ENCODE results near the gene XPNPEP1. TPM values are rescaled to one million over a fixed set of nuclear protein-coding genes. Genes with fewer than 3 reads are reported as not detected.

Gene XPNPEP1
- polyA plus RNA-seq, 3 donors: 32.1 to 62.1 (median 38.4) TPM

- Histone ChIP-seq H3K4me2 (replicated peaks; ENCODE audit: extremely low read depth, low read length, poor library complexity, severe bottlenecking) (no peak overlapping the region), H4K20me1 (ENCODE audit: insufficient read depth, low read length) (peaks cover 15% of the 10 kb centered on the region), H3K9me3 (replicated peaks in 1 of 2; ENCODE audit: control insufficient read depth in 1 of 2, insufficient read depth in 1 of 2, low read length in 2 of 2) (no peaks in the 10 kb centered on the region), H3K4me3 (replicated peaks in 1 of 3; ENCODE audit: low read depth in 2 of 3, low read length in 3 of 3) (no peak overlapping the region), H3K4me1 (ENCODE audit: control insufficient read depth in 1 of 2, insufficient read depth in 2 of 2, low read length in 2 of 2) (peaks cover 38 to 41% of the 10 kb centered on the region in 2 donors), H3K27ac (ENCODE audit: low read depth in 1 of 2, low read length in 2 of 2) (peak overlapping the region in 1 of 2 donors; percentile 65), H2AFZ (ENCODE audit: insufficient read depth, low read depth, low read length, poor library complexity, severe bottlenecking) (no peak overlapping the region), H3K9ac (ENCODE audit: insufficient read depth, low read length, poor library complexity, severe bottlenecking) (no peak overlapping the region), H3K36me3 (replicated peaks in 1 of 2; ENCODE audit: control insufficient read depth in 1 of 2, insufficient read depth in 2 of 2, low read length in 2 of 2) (peaks cover 16 to 54% of the 10 kb centered on the region in 2 donors), H3K27me3 (ENCODE audit: control insufficient read depth in 2 of 2, insufficient read depth in 2 of 2, low read length in 2 of 2) (no peaks in the 10 kb centered on the region), H3K79me2 (ENCODE audit: insufficient read depth, low read length) (peaks cover 83% of the 10 kb centered on the region)
- Mint-ChIP-seq H3K4me3 (no peak overlapping the region), H3K4me1 (peaks cover 57% of the 10 kb centered on the region), H3K9me3 (peaks cover 0 to 4% (median 0%) of the 10 kb centered on the region in 7 donors), H3K36me3 (peaks cover 52 to 57% of the 10 kb centered on the region in 2 donors), H3K27ac (peak overlapping the region in 6 of 7 donors; percentile 5 to 88 (median 28)), H3K27me3 (ENCODE audit: low read depth in 3 of 3) (peaks cover 0 to 1% (median 0%) of the 10 kb centered on the region in 3 donors)
- no peak for DNase-seq
- intact Hi-C loops (cut with micrococcal nuclease): no loop called here
- TF ChIP-seq, protein P1, sequence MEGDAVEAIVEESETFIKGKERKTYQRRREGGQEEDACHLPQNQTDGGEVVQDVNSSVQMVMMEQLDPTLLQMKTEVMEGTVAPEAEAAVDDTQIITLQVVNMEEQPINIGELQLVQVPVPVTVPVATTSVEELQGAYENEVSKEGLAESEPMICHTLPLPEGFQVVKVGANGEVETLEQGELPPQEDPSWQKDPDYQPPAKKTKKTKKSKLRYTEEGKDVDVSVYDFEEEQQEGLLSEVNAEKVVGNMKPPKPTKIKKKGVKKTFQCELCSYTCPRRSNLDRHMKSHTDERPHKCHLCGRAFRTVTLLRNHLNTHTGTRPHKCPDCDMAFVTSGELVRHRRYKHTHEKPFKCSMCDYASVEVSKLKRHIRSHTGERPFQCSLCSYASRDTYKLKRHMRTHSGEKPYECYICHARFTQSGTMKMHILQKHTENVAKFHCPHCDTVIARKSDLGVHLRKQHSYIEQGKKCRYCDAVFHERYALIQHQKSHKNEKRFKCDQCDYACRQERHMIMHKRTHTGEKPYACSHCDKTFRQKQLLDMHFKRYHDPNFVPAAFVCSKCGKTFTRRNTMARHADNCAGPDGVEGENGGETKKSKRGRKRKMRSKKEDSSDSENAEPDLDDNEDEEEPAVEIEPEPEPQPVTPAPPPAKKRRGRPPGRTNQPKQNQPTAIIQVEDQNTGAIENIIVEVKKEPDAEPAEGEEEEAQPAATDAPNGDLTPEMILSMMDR (IDR thresholded peaks at IDR 0.05): no peak
- 93% methylated on average over 2 of the region's 3 CpGs for WGBS (ENCODE audit: insufficient coverage)
Observed at GRCh38 chr10:109911903-109912302, 11.4 kb downstream of the XPNPEP1 start.

GRCh38 chr10:109906316-109906715 is 17.0 kb downstream of the XPNPEP1 start:
- Histone ChIP-seq H2AFZ (ENCODE audit: insufficient read depth, low read depth, low read length, poor library complexity, severe bottlenecking) (no peak overlapping the region), H3K27ac (ENCODE audit: low read depth in 1 of 2, low read length in 2 of 2) (peak overlapping the region in 1 of 2 donors; percentile 71), H3K4me1 (ENCODE audit: control insufficient read depth in 1 of 2, insufficient read depth in 2 of 2, low read length in 2 of 2) (peaks cover 12 to 24% of the 10 kb centered on the region in 2 donors), H3K27me3 (ENCODE audit: control insufficient read depth in 2 of 2, insufficient read depth in 2 of 2, low read length in 2 of 2) (no peaks in the 10 kb centered on the region), H3K9me3 (replicated peaks in 1 of 2; ENCODE audit: control insufficient read depth in 1 of 2, insufficient read depth in 1 of 2, low read length in 2 of 2) (no peaks in the 10 kb centered on the region), H3K9ac (ENCODE audit: insufficient read depth, low read length, poor library complexity, severe bottlenecking) (no peak overlapping the region), H4K20me1 (ENCODE audit: insufficient read depth, low read length) (peaks cover 27% of the 10 kb centered on the region), H3K36me3 (replicated peaks in 1 of 2; ENCODE audit: control insufficient read depth in 1 of 2, insufficient read depth in 2 of 2, low read length in 2 of 2) (peaks cover 42 to 80% of the 10 kb centered on the region in 2 donors), H3K79me2 (ENCODE audit: insufficient read depth, low read length) (peaks cover 76% of the 10 kb centered on the region), H3K4me2 (replicated peaks; ENCODE audit: extremely low read depth, low read length, poor library complexity, severe bottlenecking) (no peak overlapping the region), H3K4me3 (replicated peaks in 1 of 3; ENCODE audit: low read depth in 2 of 3, low read length in 3 of 3) (no peak overlapping the region)
- Mint-ChIP-seq H3K36me3 (peaks cover 67 to 83% of the 10 kb centered on the region in 2 donors), H3K27me3 (ENCODE audit: low read depth in 3 of 3) (no peaks in the 10 kb centered on the region), H3K27ac (peak overlapping the region in 3 of 7 donors; percentile 26 to 56 (median 27)), H3K4me1 (peaks cover 54% of the 10 kb centered on the region), H3K9me3 (peaks cover 0 to 1% (median 0%) of the 10 kb centered on the region in 7 donors), H3K4me3 (no peak overlapping the region)
- WGBS (ENCODE audit: insufficient coverage): no CpG with 5 or more reads among the region's 1 CpG
- DNase-seq: no peak
- intact Hi-C loops (cut with micrococcal nuclease): loop anchor here in 1 of 2 donors (10.0 kb wide), 1 partner anchor 378 kb away; no protein-coding TSS in a partner anchor
- TF ChIP-seq, protein P1 (IDR thresholded peaks at IDR 0.05): no peak
